ENCODE results near the gene PCDH9.
A peak's percentile ranks its signal among the peaks of the same experiment; 100 is the strongest.

PCDH9 gene

GRCh38 chr13:66558506-66558905, 671.6 kb downstream of the PCDH9 start:
- DNase-seq = no peak

- DNase-seq = no peak
Measured at GRCh38 chr13:66557357-66557756, 672.8 kb downstream of the PCDH9 start.

DNA sequence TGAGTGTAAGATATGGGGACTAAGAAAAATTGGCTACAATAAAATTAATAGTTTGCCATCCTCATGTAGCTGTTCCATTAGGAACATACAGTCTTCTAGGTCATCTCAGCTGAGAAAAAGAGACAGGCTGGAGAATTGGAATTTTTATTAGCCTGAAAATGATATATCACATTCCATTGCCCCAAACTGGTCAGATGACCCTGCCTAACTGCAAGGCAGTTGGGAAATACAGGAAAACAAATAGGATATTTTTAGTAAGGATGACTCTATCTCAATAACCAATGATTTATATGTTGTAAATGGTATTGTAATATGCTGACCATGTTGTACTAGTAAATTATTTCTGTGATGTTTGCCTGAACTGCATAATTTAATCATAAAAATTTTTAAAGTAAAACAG, 673.8 kb downstream of the PCDH9 start:
- DNase-seq = peak; percentile 80

GRCh38 chr13:66553391-66553790, 676.7 kb downstream of the PCDH9 start:
- peak; percentile 38 for DNase-seq

DNA sequence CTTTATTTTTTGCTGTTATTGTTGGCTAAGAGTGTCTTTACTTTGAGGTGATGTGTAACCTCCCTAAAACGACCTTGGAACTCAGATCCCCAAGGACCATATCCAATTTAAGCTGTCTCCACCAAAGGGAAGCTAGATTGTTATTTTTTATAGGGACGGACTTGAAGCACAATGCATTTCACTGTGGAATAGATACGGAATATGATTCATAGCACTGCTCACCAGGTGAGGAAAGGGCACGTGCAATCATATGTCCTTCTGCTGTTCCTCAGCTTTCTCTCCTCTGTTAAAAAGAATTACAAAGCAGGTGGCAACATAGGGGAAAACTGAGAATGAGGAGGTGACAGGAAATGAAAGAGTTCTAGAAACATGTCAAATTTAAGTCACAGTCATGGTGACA, 679.0 kb downstream of the PCDH9 start:
- DNase-seq = no peak

- DNase-seq = no peak
Measured at GRCh38 chr13:66547685-66548084, 682.5 kb downstream of the PCDH9 start.

DNA sequence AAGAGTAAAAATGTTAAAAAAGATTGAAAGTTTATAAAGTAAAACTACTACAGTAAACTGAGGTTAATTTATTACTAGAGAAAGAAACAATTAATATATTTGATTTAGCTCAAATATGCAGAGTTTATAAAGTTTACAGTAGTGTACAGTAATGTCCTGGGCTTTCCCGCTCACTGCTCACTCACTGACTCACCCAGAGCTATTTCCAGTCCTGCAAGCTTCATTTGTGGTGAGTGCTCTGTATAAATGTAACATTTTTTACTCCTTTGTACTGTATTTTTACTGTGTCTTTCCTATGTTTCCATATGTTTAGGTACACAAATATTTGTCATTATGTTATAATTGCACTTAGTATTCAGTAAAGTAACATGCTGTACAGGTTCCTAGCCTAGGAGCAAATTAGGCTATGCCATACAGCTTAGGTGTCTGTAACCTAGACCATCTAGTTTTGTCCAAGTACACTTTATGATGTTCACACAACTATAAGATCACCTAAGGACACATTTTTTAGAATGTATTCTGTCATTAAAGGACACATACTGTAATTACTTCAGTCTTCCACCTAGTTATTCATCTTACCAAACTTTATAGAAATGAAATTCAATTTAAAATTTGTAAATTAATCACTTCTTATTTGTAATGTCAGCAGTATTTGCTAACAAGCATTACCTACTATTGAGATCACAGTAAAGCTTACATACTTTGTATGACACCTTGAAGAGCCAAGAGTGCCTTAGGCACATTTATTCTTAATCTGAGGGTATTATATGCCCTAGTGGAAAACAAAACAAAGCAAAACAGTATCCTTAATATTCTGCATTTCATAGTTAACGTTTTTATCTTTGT, 683.4 kb downstream of the PCDH9 start:
- DNase-seq = peak; percentile 53

- DNase-seq = no peak
Measured at GRCh38 chr13:66543780-66544179, 686.4 kb downstream of the PCDH9 start.

DNA sequence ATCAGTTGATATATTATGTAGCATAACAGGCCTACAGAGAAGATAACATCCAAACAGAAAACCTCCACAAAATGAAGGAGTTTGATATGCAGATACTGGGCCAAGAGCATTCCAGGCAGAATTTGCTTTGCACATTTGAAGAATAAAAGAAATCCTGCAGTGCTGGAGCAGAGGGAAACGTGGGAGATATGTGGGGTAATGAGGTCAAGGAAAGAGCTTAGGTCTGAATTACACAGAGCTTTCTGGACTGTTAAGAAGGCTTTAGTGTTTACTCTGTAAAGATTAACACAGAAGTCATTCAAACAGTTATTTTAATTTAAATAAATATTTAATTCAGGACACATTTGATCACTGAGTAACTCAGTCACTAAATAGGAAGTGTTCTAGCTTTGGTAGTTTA, 692.7 kb downstream of the PCDH9 start:
- no peak for DNase-seq

DNA sequence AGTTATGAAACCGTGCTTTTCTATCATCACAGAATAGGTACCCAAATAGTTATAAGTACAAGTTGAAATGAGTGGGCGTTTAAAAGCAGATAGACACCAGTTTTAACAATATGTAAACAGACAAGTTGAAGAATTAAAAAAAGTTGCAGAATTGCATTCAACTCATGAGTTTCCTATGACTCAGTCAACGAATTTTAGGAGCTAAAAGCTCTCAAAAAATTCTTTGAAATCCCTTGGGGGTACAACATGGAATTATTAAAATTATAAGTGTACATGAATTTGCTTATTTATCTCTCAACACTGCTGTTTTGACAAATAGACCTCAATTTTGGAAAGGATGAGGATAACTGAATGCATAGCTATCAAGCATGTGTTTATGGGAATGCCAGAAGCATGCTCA, 693.4 kb downstream of the PCDH9 start:
- peak; percentile 21 for DNase-seq

- DNase-seq = peak; percentile 75
Measured at GRCh38 chr13:66534561-66534960, 695.6 kb downstream of the PCDH9 start.

DNA sequence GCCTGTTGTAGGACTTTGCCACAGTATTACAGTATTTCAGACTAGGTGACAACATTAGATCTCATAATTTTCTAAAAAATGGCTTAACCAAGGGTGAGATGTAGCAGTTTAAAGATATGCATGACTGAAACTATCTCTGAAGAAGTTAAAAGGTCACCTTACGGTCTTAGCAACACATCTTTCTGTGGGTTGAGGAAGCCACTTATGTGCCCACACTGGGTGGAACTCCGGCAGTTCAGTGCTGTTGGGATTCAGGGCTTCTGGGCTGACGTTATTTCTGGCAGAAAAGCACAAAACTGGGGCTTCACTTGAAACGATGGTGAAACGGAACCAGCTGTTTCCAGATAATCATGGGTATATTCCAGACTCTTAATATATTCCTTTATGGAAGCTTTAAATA, 697.3 kb downstream of the PCDH9 start:
- DNase-seq = no peak

- peak; percentile 86 for DNase-seq
Measured at GRCh38 chr13:66532146-66532545, 698.0 kb downstream of the PCDH9 start.

DNA sequence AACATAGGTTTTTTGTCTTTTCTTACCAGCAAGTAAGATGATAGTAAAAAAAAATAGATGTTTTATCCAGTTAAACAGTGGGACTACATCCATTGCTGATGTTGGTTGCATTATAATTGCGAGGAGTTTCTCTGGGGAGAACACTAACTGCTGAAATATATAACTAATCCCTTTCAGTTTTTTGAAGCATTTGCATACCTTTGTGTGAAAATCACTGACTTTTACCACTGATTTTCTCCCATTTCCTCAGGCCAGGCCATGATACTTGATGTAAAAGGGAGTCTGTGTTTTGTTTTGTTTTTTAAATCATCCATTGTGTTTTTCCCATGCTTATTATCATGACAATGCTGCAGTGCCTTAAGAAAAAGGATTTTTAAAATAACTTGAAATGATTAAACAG, 699.5 kb downstream of the PCDH9 start:
- DNase-seq = no peak

GRCh38 chr13:66530158-66530557, 700.0 kb downstream of the PCDH9 start:
- no peak for DNase-seq

GRCh38 chr13:66528944-66529576, 701.1 kb downstream of the PCDH9 start:
- DNase-seq = no peak

- no peak for DNase-seq
Measured at GRCh38 chr13:66528180-66528579, 702.0 kb downstream of the PCDH9 start.

DNA sequence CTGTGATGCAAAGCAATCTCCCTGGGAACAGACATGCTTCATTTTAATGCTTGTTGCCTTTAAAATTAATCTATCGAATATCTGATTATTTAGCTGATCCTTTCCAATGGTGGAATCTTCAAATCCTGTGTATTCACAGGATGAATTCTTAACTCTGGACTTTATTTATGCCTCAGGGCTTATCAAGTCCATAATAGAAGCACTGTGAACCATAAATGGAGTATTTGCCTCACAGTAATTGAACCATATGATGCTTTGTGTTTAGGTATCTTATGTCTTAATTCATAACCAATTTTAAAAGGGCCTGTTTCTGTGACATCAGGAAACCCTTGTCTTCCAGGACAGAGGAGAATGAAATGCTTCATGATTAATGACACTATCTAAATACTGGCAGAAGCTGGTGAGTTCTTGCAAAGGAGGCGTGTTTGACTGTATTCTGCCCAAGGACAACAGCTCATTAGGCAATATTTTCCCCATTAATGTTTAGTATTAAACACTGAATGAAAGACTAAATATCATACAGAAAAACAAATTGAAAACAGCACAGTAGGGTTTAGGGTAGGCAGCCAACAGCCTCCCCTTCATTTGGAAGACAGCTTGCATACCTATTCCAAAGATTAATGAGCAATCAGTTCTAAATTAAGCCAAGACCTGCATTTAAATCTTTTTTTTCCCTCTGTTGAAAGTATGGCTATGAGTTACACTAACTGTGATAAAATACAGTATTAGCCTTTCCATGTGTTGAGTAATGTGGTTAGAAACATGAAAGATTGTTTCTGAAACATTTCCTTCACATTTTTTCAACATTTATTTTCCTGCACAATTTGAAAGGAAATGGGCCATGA, 709.4 kb downstream of the PCDH9 start:
- no peak for DNase-seq

GRCh38 chr13:66519259-66519658, 710.9 kb downstream of the PCDH9 start:
- no peak for DNase-seq

DNA sequence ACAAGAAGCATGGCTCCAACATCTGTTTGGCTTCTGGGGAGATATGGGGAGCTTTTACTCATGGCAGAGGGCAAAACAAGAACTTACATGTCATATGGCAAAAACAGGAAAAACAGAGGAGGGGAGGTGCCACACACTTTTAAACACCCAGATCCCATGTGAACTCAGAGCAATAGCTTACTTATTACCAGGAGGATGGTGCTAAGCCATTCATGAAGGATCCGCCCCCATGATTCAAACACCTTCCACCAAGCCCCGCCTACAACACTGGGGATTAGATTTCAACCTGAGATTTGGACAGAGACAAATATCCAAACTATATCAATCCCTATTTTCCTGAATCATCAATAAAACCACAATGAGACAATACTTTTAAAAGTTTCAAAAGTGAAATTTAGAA, 712.1 kb downstream of the PCDH9 start:
- DNase-seq = no peak

GRCh38 chr13:66513728-66514127, 716.4 kb downstream of the PCDH9 start:
- peak; percentile 66 for DNase-seq

DNA sequence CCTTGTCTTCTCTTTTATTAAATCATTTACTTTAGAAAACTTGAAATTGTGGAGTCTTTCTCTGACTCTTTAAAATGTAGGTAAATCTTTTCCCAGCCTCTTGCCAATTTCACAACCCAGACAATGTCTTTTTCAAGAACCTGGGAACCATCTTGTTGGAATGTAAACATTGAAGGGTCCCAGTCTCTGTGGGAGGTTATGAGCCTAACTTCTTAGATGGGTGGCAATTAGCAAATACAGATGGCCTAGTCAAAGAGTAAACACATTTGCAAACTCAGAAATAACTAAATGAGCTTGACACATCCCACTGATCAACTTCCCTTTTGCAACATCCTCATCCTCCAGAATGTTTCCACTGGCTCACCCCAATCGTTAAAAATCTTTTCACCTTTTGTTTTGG, 721.0 kb downstream of the PCDH9 start:
- DNase-seq = no peak

DNA sequence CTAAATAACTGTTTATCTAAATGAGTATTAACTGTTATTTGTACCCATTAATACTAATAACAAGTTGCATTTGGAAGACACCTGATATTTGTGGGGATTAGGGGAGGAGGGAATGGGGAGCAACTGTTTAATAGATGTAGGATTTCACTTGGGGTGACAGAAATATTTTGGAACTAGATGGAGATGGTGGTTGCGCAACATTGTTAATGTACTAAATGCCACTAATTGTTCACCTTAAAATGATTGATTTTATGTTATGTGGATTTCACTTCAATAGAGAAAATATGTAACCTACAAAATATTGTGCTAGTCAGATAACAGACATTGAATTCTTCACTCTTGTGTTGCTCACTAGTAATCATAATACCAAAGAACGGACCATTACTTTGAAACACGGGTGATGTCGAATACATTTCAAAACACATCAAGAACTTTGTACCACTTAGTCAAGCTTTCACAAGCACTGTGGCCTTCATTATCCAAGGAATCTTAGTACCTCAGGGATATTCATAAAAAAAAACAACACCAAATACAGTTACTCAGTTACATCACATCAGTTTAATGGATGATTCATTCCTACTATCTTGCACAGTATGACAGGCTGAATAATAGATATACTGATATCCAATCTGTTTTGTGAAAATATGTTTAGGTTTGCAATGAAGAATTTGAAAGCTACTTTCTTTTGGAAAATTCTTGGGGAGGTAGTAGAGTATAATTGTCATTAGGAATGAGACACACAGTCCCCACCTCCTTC, 721.8 kb downstream of the PCDH9 start:
- peak; percentile 27 for DNase-seq
